GM19025 (cell line): ENCODE data around the gene DAPP1.
"Not testable (repeated sequence)": the region's sequence is repeated elsewhere in the genome, so short reads cannot be mapped to it uniquely, and the experiment has no call there.

Source experiments
- ATAC-seq: cut with Tn5 transposase; IDR thresholded peaks from one replicate; pipeline ENCODE4 v1.9.1; 2021; ENCODE audit warnings: mild to moderate bottlenecking, low read depth, moderate library complexity; ENCODE audit not compliant: unreplicated experiment

Gene DAPP1

GRCh38 chr4:99816545-99817308, at the start of gene DAPP1:
TSS of gene DAPP1 (plus strand) at chr4:99816827. CDS start at chr4:99816914, 87 bp downstream.
- ATAC-seq, result peak; percentile 95

DNA sequence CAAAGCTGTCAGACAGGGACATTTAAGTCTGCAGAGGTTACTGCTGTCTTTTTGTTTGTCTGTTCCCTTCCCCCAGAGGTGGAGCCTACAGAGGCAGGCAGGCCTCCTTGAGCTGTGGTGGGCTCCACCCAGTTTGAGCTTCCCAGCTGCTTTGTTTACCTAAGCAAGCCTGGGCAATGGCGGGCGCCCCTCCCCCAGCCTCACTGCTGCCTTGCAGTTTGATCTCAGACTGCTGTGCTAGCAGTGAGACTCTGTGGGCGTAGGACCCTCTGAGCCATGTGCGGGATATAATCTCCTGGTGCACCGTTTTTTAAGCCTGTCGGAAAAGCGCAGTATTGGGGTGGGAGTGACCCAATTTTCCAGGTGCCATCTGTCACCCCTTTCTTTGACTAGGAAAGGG, 45.8 kb upstream of the DAPP1 start:
- ATAC-seq, result not testable (repeated sequence)

GRCh38 chr4:99783940-99784339, 32.7 kb upstream of the DAPP1 start:
- no peak for ATAC-seq

- no peak for ATAC-seq
Measured at GRCh38 chr4:99784842-99785241, 31.8 kb upstream of the DAPP1 start.

- ATAC-seq, result no peak
Measured at GRCh38 chr4:99790796-99791617, 25.6 kb upstream of the DAPP1 start.

DNA sequence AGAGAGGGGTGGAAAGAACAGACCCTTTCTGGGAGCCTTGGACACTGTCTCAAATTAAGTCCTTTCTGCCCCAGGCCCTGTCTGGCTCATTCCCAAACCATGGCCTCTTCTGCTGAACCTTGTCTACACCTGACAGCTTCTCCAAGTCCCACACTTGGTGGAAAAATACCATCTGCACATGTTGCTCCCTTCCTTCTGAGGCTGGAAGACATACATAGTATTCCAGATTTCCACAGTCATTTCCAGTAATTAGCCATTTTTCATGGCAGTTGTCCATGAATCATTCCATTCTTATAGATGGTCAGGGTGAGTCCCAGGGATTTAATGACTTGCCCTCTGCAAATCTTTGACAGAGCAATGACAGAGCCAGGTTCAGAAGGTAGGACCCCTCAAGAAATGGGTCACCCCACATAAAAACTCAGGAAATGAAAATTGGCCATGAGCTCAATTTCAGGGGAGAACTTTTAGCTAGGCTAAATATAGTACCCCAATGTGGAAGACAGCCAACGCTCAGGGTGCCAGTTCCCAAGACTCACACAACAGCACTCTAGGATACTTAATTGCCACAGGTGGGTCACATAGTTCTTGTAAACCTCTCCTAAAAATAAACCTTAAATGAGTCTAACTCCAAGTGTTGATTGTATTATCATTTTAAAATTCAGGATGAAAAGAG, 16.2 kb upstream of the DAPP1 start:
- no peak for ATAC-seq

- ATAC-seq, result no peak
Measured at GRCh38 chr4:99801005-99801699, 15.5 kb upstream of the DAPP1 start.

DNA sequence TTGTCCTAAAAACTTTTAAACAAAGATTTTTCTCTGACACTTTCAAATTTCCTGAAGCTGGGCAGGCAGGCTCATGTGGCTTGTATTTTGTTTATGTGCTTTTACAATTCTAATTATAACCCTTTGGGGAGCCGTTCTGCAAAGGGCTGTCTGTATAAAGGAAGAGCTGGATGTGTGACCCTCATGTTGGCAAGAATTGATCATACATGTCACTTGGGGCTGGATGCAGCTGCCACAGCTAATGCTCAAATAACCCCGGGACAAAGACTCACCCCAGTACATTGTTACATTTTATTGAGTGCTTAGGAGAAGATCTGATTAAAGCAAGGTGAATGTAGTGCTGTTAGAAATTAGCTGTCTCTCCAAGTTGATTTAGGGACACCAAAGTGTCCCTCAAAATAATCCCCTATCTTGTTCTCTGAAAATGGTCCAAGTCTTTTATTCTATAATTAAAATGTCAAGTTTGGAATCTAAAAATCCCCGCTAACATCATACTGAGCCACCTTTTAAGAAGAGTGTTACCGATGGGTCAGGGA, 13.0 kb upstream of the DAPP1 start:
- ATAC-seq, result no peak

DNA sequence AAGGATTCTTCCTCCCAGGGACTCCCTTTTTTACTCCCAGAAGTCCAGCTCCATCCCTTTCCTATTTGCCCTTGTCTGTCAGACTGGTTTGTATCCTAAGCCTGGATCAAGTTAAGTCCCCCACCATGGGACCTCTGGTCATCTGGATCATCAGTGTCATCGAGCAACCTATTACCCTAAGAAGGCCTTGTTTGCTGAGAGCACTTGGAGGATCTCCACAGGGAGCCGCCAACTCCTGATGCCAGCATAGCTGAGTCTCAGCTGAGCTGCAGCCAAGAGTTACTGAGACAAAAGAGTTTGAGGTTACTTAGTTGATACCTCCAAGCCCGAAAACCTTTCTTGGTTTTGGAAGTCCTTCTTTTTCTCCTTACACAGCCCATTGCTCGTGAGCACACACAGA, 10.1 kb upstream of the DAPP1 start:
- no peak for ATAC-seq

GRCh38 chr4:99807666-99808065, 9.0 kb upstream of the DAPP1 start:
- no peak for ATAC-seq

GRCh38 chr4:99808260-99808857, 8.3 kb upstream of the DAPP1 start:
- peak; percentile 86 for ATAC-seq

DNA sequence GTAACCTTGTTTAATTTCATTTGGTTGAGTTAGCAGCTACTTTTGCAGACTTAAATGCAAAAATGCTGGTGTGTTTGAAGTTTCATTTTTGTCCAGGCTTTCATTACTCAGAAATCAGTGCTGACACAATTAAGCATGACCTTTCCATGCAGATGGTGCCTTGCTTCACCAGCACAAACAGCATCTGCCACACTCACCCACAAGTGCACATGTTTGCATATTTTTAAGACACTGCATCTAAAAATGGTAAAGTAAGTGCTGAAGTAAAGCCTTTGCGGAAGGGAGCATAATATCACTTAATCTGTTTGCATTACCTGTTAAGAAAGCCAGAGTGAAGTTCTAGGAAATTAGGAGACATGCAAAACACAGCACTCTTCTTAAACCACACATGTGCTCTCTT, 7.3 kb upstream of the DAPP1 start:
- ATAC-seq, result no peak

GRCh38 chr4:99810536-99810935, 6.1 kb upstream of the DAPP1 start:
- no peak for ATAC-seq

DNA sequence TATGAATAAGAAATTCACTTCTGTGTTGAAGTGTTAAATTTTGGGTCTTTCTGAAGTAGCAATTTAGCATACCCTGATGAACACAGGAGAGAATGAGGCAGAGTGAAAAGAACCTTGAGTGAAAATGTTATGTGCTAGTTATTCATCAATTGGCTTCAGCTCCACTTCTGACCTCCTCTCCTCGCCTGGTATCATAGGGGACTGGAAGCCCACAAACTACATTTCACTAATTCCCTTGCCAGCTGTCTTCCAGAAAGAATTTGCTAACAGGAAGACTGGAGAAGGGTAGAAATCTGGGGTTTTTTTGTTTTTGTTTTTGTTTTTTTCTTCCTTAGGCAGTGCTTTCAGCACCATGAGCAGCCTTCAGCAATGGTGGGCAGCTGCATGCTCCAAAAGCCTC, 5.5 kb upstream of the DAPP1 start:
- ATAC-seq, result no peak

DNA sequence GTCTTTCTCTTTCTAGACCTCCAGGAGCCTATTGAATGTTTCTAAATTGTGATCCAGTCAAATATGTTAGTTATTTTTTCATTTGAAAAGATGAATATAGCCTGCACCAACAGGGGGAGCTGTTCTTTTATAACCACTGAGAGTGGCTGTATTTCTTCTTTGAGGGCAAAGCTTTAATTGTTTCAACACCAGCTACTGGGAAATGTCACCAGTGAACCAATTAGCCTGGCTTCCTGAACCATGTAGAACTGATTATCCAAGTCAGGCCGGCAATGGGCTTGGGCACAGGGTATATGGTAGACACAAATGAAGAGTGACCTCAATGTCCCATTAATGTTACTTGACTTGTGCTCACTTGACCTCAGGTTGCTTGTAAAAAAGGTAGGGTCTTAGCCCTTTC, 4.8 kb upstream of the DAPP1 start:
- no peak for ATAC-seq

DNA sequence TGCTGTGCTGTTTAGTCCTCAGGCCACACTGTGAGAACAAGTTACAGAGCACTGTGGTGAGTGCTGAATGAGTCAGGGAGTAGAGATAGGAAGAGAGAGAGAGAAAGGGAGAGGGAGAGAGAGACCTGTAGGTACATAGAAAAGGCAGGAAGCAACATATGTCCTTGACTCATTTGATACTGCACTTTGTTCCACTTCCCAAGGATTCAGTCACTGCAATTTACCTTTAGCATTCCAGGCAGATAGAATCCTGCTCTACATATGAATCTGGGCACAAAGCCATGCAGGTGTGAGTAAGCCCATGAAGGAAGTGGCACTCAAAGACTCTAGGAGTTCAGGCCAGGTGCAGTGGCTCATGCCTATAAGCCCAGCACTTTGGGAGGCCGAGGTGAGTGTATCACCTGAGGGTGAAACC, 1.0 kb upstream of the DAPP1 start:
- ATAC-seq, result no peak

DNA sequence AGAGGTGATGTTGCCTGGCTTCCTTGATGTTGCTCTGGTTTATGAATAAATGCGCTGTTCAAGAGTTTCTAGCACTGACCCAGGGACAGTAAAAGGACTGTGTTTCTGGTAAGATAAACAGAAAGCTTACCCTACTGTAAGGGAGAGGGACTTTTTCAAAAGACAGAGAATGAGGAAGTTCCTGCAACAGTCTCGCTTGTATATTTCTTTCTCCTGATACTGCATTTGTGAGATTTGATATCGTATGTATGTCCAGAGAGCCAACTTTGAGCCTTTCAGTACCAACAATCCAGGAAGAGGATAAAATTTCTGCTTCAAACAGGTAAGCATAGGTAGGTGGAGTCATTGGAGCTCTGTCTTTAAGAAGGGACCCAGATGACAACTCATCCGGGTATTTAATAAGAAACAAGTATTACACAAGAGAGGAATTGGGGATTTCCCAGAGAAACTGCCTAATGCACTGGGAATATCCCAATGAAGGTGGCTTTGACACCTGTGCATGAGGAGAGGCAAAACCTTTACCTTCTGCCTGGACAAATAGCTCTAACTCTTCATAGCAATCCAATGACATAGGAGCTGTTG, 773 bp downstream of the DAPP1 start:
- ATAC-seq, result peak; percentile 18

- no peak for ATAC-seq
Measured at GRCh38 chr4:99818661-99819060, 2.0 kb downstream of the DAPP1 start.

DNA sequence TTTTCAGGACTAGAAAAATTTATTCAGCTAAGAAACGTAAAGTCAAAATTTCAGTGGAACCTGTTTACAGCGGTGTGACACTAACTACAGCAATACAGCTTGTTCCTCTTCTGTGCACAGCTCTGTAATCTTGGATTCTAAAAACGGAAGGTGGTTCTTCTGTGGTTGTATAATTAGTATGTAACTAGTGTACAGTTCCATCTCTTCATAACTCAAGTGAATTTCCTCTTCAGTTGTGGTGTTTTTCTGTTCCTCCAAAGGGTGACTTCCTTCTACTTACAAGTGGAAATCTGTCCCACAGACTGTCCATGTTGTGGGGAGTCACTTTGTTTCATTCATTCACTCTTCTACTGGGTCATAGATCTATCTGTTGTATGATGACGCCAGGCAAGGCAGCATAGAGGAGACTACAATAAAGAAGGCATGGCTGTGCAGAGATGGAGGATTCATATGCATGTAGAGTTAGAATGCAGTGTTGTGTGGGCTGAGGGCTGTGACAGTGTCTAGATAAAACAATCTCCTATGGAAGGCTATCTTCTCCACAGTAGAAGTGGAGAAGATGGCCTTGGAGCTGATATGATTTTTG, 5.4 kb downstream of the DAPP1 start:
- peak; percentile 83 for ATAC-seq
